Measurements from ENCODE around the gene CHST12.

Gene CHST12

GRCh38 chr7:2492038-2492437 lies 88.6 kb downstream of the CHST12 start:
- no peak overlapping the region for H3K9ac ChIP-seq (ENCODE audit: low read length)
- no peak for DNase-seq
- H3K79me2 ChIP-seq (ENCODE audit: low read length): no peaks in the 10 kb centered on the region
- peaks cover 68% of the 10 kb centered on the region for H3K27me3 ChIP-seq (replicated peaks; ENCODE audit: insufficient read depth, low read length)
- H3K27ac ChIP-seq (ENCODE audit: low read length): no peak overlapping the region
- H3K4me2 ChIP-seq (ENCODE audit: low read depth, low read length): no peak overlapping the region
- H3F3A ChIP-seq (ENCODE audit: insufficient read depth, low read length): no peaks in the 10 kb centered on the region
- no peak overlapping the region for H3K4me3 ChIP-seq (ENCODE audit: low read length)
- H2AFZ ChIP-seq (ENCODE audit: low read length): no peak overlapping the region
- no peaks in the 10 kb centered on the region for H3K4me1 ChIP-seq (ENCODE audit: low read length)
- TF ChIP-seq CTCF (IDR thresholded peaks at IDR 0.05; ENCODE audit: low read length) (no peak), EZH2 (optimal IDR thresholded peaks at IDR 0.05; ENCODE audit: low read depth, low read length) (no peak), EZH2phosphoT487 (IDR thresholded peaks at IDR 0.05; ENCODE audit: low read length) (no peak)
- no peaks in the 10 kb centered on the region for H3K9me2 ChIP-seq (replicated peaks; ENCODE audit: insufficient read depth, low read length)
- no peaks in the 10 kb centered on the region for H3K9me3 ChIP-seq (replicated peaks; ENCODE audit: insufficient read depth, low read length)
- no peaks in the 10 kb centered on the region for H4K20me1 ChIP-seq (ENCODE audit: insufficient read depth, low read length)
- H3K36me3 ChIP-seq (replicated peaks; ENCODE audit: insufficient read depth, low read length): no peaks in the 10 kb centered on the region

- Histone ChIP-seq H2AFZ (ENCODE audit: low read length) (no peak overlapping the region), H3K4me1 (ENCODE audit: low read length) (no peaks in the 10 kb centered on the region)
These were observed 90.1 kb downstream of the CHST12 start for GRCh38 chr7:2493205-2494164.

GRCh38 chr7:2494191-2495130 lies 91.0 kb downstream of the CHST12 start:
- TF ChIP-seq EZH2 (optimal IDR thresholded peaks at IDR 0.05; ENCODE audit: low read depth, low read length) (no peak), CTCF (IDR thresholded peaks at IDR 0.05; ENCODE audit: low read length) (no peak), EZH2phosphoT487 (IDR thresholded peaks at IDR 0.05; ENCODE audit: low read length) (no peak)
- Histone ChIP-seq H3K9me2 (replicated peaks; ENCODE audit: insufficient read depth, low read length) (no peaks in the 10 kb centered on the region), H3K4me1 (ENCODE audit: low read length) (no peaks in the 10 kb centered on the region), H3K36me3 (replicated peaks; ENCODE audit: insufficient read depth, low read length) (no peaks in the 10 kb centered on the region), H3K27me3 (replicated peaks; ENCODE audit: insufficient read depth, low read length) (peaks cover 75% of the 10 kb centered on the region), H3K4me3 (ENCODE audit: low read length) (no peak overlapping the region), H3K4me2 (ENCODE audit: low read depth, low read length) (no peak overlapping the region), H3F3A (ENCODE audit: insufficient read depth, low read length) (no peaks in the 10 kb centered on the region), H3K9ac (ENCODE audit: low read length) (no peak overlapping the region), H3K27ac (ENCODE audit: low read length) (no peak overlapping the region), H3K79me2 (ENCODE audit: low read length) (no peaks in the 10 kb centered on the region), H4K20me1 (ENCODE audit: insufficient read depth, low read length) (no peaks in the 10 kb centered on the region), H2AFZ (ENCODE audit: low read length) (no peak overlapping the region), H3K9me3 (replicated peaks; ENCODE audit: insufficient read depth, low read length) (no peaks in the 10 kb centered on the region)
- no peak for DNase-seq

More at GRCh38 chr7:2493205-2494164, 90.1 kb downstream of the CHST12 start:
- Histone ChIP-seq H3K36me3 (replicated peaks; ENCODE audit: insufficient read depth, low read length) (no peaks in the 10 kb centered on the region), H3F3A (ENCODE audit: insufficient read depth, low read length) (no peaks in the 10 kb centered on the region), H3K9me3 (replicated peaks; ENCODE audit: insufficient read depth, low read length) (no peaks in the 10 kb centered on the region), H3K79me2 (ENCODE audit: low read length) (no peaks in the 10 kb centered on the region), H3K4me2 (ENCODE audit: low read depth, low read length) (no peak overlapping the region), H3K9me2 (replicated peaks; ENCODE audit: insufficient read depth, low read length) (no peaks in the 10 kb centered on the region), H3K27ac (ENCODE audit: low read length) (no peak overlapping the region), H3K27me3 (replicated peaks; ENCODE audit: insufficient read depth, low read length) (peaks cover 74% of the 10 kb centered on the region), H3K9ac (ENCODE audit: low read length) (no peak overlapping the region), H4K20me1 (ENCODE audit: insufficient read depth, low read length) (no peaks in the 10 kb centered on the region), H3K4me3 (ENCODE audit: low read length) (no peak overlapping the region)
- no peak for DNase-seq
- TF ChIP-seq CTCF (IDR thresholded peaks at IDR 0.05; ENCODE audit: low read length) (no peak), EZH2 (optimal IDR thresholded peaks at IDR 0.05; ENCODE audit: low read depth, low read length) (no peak), EZH2phosphoT487 (IDR thresholded peaks at IDR 0.05; ENCODE audit: low read length) (no peak)

Data from MM.1S (cell line).